Ascending aorta (tissue), 2 donors: ENCODE results near the gene SNAI3. TPM values are rescaled to one million over a fixed set of nuclear protein-coding genes. Genes with fewer than 3 reads are reported as not detected.

ENCODE experiments used
- DNase-seq, 2 donors: peaks; one replicate each; pipeline ENCODE4 v3.0.0-alpha.2; 2019; ENCODE audit warnings: low spot score in 2 of 2
- H3K27ac ChIP-seq, 2 donors: fragments of 200-600 bp; sonication (generic); one replicate each; pipeline ENCODE4 v1.5.1; 2016 to 2017; ENCODE audit warnings: mild to moderate bottlenecking in 1 of 2
- H3K27me3 ChIP-seq: fragments of 200-600 bp; sonication (generic); one replicate; pipeline ENCODE4 v1.5.1; 2017
- H3K36me3 ChIP-seq, 2 donors: fragments of 200-600 bp; sonication (generic); one replicate each; pipeline ENCODE4 v1.5.1; 2016
- H3K4me1 ChIP-seq, 2 donors: fragments of 200-600 bp; sonication (generic); one replicate each; pipeline ENCODE4 v1.5.1; 2016 to 2017; ENCODE audit warnings: mild to moderate bottlenecking in 1 of 2
- H3K4me3 ChIP-seq, 2 donors: fragments of 200-600 bp; sonication (generic); one replicate each; pipeline ENCODE4 v1.5.1; 2016 to 2017; ENCODE audit warnings: mild to moderate bottlenecking in 1 of 2
- H3K9me3 ChIP-seq, 2 donors: fragments of 200-600 bp; sonication (generic); one replicate each; pipeline ENCODE4 v1.5.1; 2016
- intact Hi-C: fragments of 100-400 bp; cut with DNase I; formaldehyde crosslinking; loops from one replicate; pipeline ENCODE4 v1.15.1; 2023
- total RNA-seq: library from RNA; depleted of rRNA; stranded (reverse); fragments of >200 nt; gene quantifications from one replicate; pipeline ENCODE4 v1.1.0, GENCODE V29; 2016
- TF ChIP-seq, protein P1 (sequence below), 3 experiments: fragments of 200-600 bp in 2 of 3; fragments of 450-650 bp in 1 of 3; sonication (generic) in 2 of 3; IDR thresholded peaks; one replicate each; pipeline ENCODE4 v1.5.1; 2016 to 2019; ENCODE audit warnings: antibody characterized with exemption in 3 of 3, mild to moderate bottlenecking in 1 of 3, moderate library complexity in 1 of 3

The SNAI3 gene
- total RNA-seq, 1 donor from 2014 or later = not detected

DNA sequence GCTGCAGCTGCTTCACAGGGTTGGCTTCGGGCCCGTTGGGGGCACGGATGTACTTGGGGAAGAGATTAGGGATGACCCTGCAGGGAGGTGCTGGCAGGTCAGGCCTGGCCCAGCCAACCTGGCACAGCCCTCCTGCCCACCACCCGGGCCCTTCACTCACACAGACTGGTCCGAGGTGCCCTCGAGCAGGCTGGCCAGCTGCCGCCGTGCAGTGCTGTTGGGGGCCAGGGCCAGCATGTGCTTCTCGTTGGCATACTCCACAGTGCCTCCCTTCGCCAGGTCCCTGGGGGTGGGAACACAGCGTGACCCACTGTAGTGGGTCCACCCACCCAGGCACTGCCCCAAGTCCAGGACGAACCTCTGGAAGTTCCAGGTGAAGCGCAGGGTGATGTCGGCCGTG is 29.9 kb upstream of the SNAI3 start:
- TF ChIP-seq, protein P1, sequence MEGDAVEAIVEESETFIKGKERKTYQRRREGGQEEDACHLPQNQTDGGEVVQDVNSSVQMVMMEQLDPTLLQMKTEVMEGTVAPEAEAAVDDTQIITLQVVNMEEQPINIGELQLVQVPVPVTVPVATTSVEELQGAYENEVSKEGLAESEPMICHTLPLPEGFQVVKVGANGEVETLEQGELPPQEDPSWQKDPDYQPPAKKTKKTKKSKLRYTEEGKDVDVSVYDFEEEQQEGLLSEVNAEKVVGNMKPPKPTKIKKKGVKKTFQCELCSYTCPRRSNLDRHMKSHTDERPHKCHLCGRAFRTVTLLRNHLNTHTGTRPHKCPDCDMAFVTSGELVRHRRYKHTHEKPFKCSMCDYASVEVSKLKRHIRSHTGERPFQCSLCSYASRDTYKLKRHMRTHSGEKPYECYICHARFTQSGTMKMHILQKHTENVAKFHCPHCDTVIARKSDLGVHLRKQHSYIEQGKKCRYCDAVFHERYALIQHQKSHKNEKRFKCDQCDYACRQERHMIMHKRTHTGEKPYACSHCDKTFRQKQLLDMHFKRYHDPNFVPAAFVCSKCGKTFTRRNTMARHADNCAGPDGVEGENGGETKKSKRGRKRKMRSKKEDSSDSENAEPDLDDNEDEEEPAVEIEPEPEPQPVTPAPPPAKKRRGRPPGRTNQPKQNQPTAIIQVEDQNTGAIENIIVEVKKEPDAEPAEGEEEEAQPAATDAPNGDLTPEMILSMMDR (IDR thresholded peaks at IDR 0.05) = no peak
- no peaks in the 10 kb centered on the region for H3K4me1 ChIP-seq
- H3K9me3 ChIP-seq = no peaks in the 10 kb centered on the region
- peaks cover 53 to 78% of the 10 kb centered on the region in 2 donors for H3K36me3 ChIP-seq
- H3K27me3 ChIP-seq = no peaks in the 10 kb centered on the region
- intact Hi-C loops = no loop called here
- no peak for DNase-seq
- no peak overlapping the region for H3K4me3 ChIP-seq
- no peak overlapping the region for H3K27ac ChIP-seq

DNA sequence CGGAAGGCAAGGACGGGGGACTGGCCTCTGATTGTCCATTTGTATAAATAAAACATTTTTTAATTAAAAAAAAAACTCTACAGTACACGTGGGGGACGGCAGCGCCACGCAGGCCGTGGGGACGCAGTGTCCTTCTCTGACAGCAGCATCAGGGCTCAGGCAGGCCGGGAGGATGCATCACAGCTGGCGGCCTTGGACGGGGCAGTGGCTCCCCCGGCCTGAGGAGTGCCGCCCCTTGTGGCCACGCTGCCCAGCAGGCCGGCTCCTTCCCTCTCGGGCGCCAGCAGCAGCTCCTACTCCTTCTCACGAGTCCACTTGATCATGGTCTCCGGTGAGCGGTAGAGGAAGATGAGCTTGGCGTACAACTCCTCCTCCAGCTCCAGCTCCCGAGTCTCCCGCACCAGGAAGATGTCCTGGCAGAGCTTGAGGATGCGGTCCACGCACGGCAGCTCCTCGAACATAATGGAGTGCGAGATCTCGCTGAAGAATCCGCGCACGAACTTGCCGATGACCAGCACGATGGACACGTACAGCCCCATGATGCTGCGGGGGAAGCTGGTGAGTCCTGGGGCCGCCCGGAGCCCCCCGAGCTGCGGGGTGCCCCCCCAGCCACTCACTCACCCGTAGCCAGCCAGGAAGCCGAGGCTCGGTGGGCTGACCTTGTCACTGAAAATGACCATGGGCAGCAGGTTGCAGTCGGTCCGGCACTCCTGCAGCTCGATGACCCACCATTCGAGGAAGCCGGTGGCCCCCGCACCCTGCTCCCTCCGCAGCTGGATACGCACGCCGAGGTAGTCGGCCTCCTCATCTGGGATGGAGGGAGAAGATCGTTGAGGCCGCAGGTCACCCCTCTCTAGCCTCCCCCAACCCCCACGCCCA is 29.2 kb upstream of the SNAI3 start:
- Histone ChIP-seq H3K27ac (no peak overlapping the region), H3K36me3 (peaks cover 48 to 72% of the 10 kb centered on the region in 2 donors), H3K27me3 (no peaks in the 10 kb centered on the region), H3K9me3 (no peaks in the 10 kb centered on the region), H3K4me3 (no peak overlapping the region), H3K4me1 (no peaks in the 10 kb centered on the region)
- intact Hi-C loops = no loop called here
- TF ChIP-seq, protein P1 (IDR thresholded peaks at IDR 0.05) = no peak
- DNase-seq = no peak

DNA sequence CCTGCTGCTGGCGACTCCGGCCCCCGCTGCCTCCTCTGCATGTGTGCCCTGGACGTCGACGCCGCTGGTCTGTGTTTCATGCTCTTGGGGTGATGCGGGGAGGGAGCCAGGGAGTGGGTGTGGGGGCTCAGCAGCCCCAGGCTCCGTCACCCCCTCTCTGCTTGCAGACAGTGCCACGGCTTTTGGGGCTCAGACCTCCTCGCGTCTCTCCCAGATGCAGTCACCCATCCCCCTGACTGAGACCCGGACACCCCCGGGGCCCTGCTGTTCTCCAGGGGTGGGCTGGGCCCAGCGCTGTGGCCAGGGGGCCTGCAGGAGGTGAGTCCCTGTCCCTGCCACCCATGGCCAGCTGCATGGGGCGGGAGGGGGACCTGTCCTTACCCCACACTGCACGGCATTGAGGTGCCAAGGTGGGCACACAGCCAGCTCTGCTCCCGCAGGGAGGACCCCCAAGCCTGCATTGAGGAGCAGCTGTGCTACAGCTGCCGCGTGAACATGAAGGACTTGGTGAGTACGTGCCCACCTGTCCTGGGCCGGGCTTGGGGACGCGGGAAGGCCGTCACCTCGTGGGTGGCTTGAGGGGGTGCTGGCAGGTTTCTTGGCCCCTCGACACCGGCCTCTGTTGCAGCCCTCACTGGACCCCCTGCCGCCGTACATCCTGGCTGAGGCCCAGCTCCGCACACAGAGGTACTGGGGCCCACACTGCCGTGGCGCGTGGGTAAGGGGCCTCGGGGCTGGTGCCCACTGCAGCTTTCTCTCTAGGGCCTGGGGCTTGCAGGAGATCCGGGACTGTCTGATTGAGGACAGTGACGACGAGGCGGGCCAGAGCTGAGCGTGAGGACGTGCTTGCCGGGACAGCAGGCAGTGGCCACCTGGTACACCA is 28.4 kb upstream of the SNAI3 start:
- no peaks in the 10 kb centered on the region for H3K4me1 ChIP-seq
- H3K27ac ChIP-seq = no peak overlapping the region
- DNase-seq = no peak
- intact Hi-C loops = no loop called here
- no peaks in the 10 kb centered on the region for H3K9me3 ChIP-seq
- H3K36me3 ChIP-seq = peaks cover 42 to 63% of the 10 kb centered on the region in 2 donors
- TF ChIP-seq, protein P1 (IDR thresholded peaks at IDR 0.05) = no peak
- no peak overlapping the region for H3K4me3 ChIP-seq
- no peaks in the 10 kb centered on the region for H3K27me3 ChIP-seq

DNA sequence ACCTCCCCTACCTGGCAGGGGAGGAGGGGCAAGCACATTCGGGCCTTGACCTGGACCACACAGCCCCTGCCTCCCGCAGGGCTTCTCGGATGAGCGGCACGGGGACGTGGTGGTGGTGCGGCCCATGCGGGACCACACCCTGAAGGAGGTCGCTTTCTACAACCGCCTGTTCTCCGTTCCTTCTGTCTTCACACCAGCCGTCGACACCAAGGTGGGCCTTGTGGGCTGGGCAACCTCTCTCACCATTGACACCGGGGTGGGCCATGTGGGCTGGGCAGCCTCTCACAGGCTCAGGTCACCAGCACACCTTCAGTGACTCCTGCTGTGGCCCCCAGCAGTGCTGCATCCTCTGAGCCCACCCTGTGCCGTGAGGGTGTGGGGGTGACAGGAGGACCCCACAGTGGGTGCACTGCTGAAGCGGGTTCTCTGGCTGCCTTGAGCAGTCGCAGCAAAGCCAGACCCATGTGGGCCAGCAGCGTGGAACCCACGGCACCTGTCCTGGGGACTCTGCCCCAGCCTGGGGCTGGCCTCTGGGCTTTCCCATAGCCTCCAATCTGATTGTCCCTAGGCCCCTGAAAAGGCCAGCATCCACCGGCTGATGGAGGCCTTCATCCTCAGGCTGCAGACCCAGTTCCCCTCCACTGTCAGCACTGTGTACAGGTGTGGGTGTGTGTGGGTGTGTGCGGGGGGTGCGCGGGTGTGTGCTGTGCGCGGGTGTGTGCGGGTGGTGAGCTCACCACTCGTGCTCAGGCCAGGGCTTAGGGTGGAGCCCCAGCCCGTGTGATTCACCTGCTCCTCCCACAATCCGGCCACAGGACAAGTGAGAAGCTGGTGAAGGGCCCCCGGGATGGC is 27.5 kb upstream of the SNAI3 start:
- Histone ChIP-seq H3K4me3 (no peak overlapping the region), H3K9me3 (no peaks in the 10 kb centered on the region), H3K36me3 (peaks cover 33 to 54% of the 10 kb centered on the region in 2 donors), H3K4me1 (no peaks in the 10 kb centered on the region), H3K27me3 (no peaks in the 10 kb centered on the region), H3K27ac (no peak overlapping the region)
- TF ChIP-seq, protein P1 (IDR thresholded peaks at IDR 0.05) = no peak
- intact Hi-C loops = no loop called here
- DNase-seq = no peak

- peaks cover 29 to 48% of the 10 kb centered on the region in 2 donors for H3K36me3 ChIP-seq
- intact Hi-C loops = no loop called here
- no peaks in the 10 kb centered on the region for H3K4me1 ChIP-seq
- no peaks in the 10 kb centered on the region for H3K27me3 ChIP-seq
- DNase-seq = no peak
- H3K4me3 ChIP-seq = no peak overlapping the region
- TF ChIP-seq, protein P1 (IDR thresholded peaks at IDR 0.05) = no peak
- no peaks in the 10 kb centered on the region for H3K9me3 ChIP-seq
- no peak overlapping the region for H3K27ac ChIP-seq
Measured at GRCh38 chr16:88713054-88713453, 26.7 kb upstream of the SNAI3 start.
